ENCODE results near the gene YPEL1. TPM values are rescaled to one million over a fixed set of nuclear protein-coding genes. Genes with fewer than 3 reads are reported as not detected.

The YPEL1 gene
- total RNA-seq, 2 donors from 2014 or later, result 2.4 to 4.9 TPM

DNA sequence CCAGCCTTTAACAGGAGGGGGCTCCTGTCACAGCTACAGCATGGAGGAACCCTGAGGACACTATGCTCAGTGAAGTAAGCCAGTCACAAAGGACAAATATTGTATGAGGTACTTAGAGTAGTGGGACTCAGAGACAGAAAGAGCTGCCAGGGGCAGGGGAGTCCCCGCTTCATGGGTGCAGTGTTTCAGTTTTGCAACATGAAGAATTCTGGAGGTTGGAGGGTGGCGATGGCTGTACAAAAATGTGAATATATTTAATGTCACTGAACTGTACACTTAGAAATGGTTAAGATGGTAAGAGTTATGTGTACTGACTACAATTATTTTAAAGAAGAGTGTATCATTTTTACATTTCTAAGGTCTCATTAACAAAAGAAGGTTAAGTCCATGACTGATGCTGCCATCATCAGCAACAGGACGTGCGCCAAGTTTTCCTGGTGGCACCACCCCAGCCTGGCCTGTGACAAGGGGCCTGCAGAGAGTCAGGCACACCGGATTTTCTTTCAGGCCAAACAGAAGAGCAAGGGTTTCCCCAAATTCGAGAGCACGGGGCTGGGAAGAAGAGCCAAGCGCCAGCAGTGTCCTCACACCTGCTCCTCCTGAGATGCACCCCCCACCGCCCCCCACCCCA is 22.1 kb downstream of the YPEL1 start:
- Mint-ChIP-seq H3K36me3 (no peaks in the 10 kb centered on the region), H3K27ac (no peak overlapping the region), H3K9me3 (no peaks in the 10 kb centered on the region)
- DNase-seq (ENCODE audit: low spot score in 2 of 2) (no peak), ATAC-seq (peak; percentile 65 to 75)

DNA sequence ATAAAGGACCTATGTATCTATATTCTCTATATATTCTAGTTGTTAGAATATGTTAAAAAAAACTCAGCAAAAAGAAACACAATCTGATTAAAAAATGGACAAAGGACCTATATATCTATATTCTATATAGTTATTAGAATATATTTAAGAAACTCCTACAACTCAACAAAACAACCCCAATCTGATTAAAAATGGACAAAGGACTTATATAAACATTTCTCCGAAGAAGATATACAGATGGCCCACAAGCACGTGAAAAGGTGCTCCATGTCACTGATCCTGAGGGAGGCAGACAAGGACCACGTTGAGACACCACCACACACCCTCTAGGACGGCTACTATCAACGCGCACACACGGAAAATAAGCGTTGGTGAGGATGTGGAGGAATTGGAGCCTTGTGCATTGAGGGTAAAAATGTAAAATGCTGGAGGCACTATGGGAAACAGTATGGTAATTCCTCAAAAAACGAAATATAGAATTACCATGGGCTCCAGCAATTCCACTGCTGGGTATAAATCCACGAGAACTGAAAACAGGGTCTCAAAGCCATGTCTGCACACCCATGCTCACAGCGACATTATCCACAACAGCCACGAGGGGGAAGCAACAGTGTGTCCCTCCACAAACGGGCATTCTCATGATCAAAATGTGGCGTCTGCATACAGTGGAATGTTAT is 22.7 kb downstream of the YPEL1 start:
- Mint-ChIP-seq H3K36me3 (no peaks in the 10 kb centered on the region), H3K9me3 (no peaks in the 10 kb centered on the region), H3K27ac (no peak overlapping the region)
- ATAC-seq, result peak; percentile 84 to 92
- DNase-seq (ENCODE audit: low spot score in 2 of 2), result peak in 1 of 2 donors; percentile 55

GRCh38 chr22:21711851-21712250 is 23.7 kb downstream of the YPEL1 start:
- ATAC-seq (no peak), DNase-seq (ENCODE audit: low spot score in 2 of 2) (no peak)
- Mint-ChIP-seq H3K36me3 (no peaks in the 10 kb centered on the region), H3K9me3 (no peaks in the 10 kb centered on the region), H3K27ac (no peak overlapping the region)

DNA sequence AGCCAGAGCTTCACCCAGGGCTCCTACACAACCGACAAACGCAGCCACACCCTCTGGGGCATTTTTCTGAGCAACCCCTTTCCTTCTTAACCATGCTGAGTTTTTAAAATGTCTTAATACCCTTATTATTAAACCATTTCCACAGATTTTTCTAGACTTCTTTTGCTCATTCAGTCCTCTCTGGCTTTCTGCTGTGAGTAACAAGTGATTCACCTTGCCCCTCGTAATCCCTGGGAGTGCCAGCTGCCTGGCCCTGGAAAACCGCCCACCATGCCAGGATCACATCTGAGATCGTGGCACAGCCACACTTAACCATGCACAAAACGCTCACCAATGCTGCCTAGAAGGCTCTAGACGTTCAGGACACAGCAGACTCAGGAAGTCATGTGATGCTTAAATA is 25.4 kb downstream of the YPEL1 start:
- H3K27ac Mint-ChIP-seq, result no peak overlapping the region
- no peak for ATAC-seq
- H3K36me3 Mint-ChIP-seq, result no peaks in the 10 kb centered on the region
- no peaks in the 10 kb centered on the region for H3K9me3 Mint-ChIP-seq
- no peak for DNase-seq (ENCODE audit: low spot score in 2 of 2)

DNA sequence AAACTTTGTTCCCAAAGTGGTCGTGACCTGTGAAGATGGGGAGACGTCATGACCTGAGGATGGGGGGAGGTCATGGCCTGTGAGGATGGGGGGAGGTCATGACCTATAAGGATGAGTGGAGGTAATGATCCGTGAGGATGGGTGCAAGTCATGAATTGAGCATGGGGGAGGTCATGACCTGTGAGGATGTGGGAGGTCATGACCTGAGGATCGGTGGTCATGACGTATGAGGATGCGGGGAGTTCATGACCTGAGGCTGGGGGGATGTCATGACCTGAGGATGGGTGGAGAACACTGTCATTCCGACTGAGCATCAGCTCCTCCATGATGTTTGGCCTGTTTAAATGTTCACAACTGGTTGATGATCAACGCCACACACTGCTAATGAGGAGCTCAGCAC is 25.9 kb downstream of the YPEL1 start:
- ATAC-seq (no peak), DNase-seq (ENCODE audit: low spot score in 2 of 2) (no peak)
- Mint-ChIP-seq H3K9me3 (no peaks in the 10 kb centered on the region), H3K36me3 (no peaks in the 10 kb centered on the region), H3K27ac (no peak overlapping the region)

DNA sequence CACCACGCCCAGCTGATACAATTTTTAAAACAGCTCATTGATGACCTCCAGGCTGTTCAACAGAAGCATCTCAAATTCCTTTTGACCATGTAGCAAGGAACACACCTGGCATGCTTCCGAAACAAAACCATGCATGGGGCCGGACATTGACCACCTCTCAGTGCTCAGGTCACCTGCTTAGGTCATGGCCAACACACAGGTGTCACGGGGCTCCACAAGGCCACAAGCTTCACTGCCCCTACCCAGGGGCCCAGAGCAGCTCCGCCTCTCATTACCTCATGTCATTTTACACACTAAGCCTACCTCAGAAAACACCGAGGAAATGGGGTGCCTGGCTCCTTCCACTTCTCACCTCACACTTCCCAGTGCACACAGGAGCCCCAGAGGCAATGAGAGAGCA is 26.6 kb downstream of the YPEL1 start:
- no peaks in the 10 kb centered on the region for H3K9me3 Mint-ChIP-seq
- H3K27ac Mint-ChIP-seq, result no peak overlapping the region
- no peaks in the 10 kb centered on the region for H3K36me3 Mint-ChIP-seq
- DNase-seq (ENCODE audit: low spot score in 2 of 2), result no peak
- no peak for ATAC-seq

DNA sequence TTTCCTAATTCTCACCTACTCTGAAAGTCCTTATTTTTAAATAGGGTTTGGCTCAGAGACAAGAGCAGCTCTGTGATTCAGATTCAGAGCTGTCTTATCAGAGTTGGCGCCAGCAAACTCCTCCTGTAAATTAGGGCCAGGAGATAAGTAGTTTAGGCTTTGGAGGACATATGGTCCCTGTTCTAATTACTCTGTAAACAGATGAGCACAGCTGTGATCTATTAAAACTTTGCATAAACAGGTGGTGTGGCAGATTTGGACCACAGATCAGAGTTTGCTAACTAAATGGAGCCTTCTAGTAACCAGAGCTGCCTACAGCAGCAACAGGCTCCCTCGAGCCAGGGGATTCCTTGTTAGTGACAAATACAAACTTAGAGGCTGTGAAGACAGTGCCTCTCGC is 27.9 kb downstream of the YPEL1 start:
- DNase-seq (ENCODE audit: low spot score in 2 of 2), result no peak
- no peaks in the 10 kb centered on the region for H3K36me3 Mint-ChIP-seq
- H3K27ac Mint-ChIP-seq, result no peak overlapping the region
- H3K9me3 Mint-ChIP-seq, result no peaks in the 10 kb centered on the region
- no peak for ATAC-seq

DNA sequence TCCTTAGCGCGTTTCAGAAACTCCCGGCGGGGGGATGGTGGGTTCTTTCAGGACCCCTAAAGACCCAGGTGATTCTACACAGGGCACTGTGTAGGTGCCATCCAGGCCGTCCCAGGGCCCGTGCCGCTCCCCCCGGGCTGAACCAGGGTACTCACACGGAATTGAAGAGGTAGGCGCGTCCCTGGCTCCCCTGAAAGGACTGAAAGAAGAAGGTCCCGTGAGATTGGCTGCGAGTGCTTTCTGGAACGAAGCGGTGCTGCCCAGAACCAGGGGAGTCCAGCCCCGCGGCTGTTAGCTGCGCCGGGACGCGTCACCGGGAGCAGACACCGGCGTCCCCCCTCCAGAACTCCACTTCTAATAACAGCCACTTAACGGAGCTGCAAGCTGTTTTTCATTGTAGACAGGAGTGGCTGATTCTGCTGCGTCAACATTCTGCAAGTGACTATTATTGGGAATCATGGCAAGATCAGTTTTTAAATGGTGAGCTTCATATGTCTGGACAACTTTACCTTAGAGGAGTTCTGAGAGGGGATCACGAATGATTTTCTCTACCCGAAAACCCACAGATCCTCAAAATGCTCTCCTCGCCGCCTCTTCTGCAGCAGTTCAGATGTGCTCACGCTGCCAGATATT is 31.8 kb downstream of the YPEL1 start:
- no peaks in the 10 kb centered on the region for H3K9me3 Mint-ChIP-seq
- no peak overlapping the region for H3K27ac Mint-ChIP-seq
- DNase-seq (ENCODE audit: low spot score in 2 of 2) (no peak), ATAC-seq (no peak)
- H3K36me3 Mint-ChIP-seq, result no peaks in the 10 kb centered on the region

- Mint-ChIP-seq H3K9me3 (no peaks in the 10 kb centered on the region), H3K27ac (peak overlapping the region; percentile 25 to 77), H3K36me3 (no peaks in the 10 kb centered on the region)
- DNase-seq (ENCODE audit: low spot score in 2 of 2), result no peak
- no peak for ATAC-seq
Observed at GRCh38 chr22:21702700-21703683, 32.6 kb downstream of the YPEL1 start.

- Mint-ChIP-seq H3K36me3 (no peaks in the 10 kb centered on the region), H3K27ac (peak overlapping the region; percentile 77 to 89), H3K9me3 (no peaks in the 10 kb centered on the region)
- no peak for DNase-seq (ENCODE audit: low spot score in 2 of 2)
- no peak for ATAC-seq
Observed at GRCh38 chr22:21702094-21702493, 33.5 kb downstream of the YPEL1 start.

DNA sequence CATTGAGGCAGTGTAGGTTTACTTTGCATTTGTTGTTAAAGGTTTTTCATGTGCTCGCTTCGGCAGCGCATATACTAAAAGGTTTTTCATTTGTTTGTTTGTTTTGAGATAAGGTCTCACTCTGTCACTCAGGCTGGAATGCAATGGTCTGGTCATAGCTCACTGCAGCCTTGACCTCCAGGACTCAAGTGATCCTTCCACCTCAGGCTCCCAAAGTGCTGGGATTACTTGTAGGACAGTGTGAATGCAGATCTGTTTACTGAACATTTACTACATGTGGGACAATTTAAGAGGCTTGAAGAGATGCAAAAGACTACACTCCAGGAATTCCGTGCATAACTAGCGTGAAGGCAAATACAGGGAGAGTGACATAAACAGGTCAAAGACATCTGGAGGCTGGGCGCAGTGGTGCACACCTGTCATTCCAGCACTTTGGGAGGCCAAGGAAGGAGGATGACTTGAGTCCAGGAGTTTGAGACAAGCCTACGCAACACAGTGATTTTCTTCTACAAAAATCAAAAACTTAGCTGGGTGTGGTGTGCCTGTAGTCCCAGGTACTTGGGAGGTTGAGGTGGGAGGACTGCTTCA is 34.1 kb downstream of the YPEL1 start:
- ATAC-seq (no peak), DNase-seq (ENCODE audit: low spot score in 2 of 2) (no peak)
- Mint-ChIP-seq H3K9me3 (no peaks in the 10 kb centered on the region), H3K36me3 (peaks cover 0 to 5% of the 10 kb centered on the region in 2 donors), H3K27ac (peak overlapping the region; percentile 76 to 77)

DNA sequence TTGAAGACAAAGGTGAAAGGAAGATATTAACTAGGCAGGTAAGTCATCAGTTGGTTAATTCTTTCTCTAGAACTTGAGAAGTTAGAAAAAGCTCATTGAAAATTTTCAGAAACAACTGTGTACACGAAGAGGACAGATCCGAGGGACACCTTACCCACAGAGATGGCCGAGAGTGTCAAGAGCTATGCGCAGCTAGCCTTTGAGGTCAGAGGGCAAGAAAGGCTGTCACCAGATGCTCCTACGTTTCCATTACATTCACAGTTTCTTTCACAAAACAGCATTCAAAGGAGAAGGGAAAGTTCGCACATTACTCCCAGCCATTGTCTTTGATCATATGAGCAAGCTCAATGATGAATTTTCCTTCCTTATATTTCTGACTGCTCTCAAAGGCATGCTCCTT is 34.8 kb downstream of the YPEL1 start:
- H3K27ac Mint-ChIP-seq, result no peak overlapping the region
- no peaks in the 10 kb centered on the region for H3K9me3 Mint-ChIP-seq
- H3K36me3 Mint-ChIP-seq, result peaks cover 0 to 7% of the 10 kb centered on the region in 2 donors
- ATAC-seq (no peak), DNase-seq (ENCODE audit: low spot score in 2 of 2) (no peak)

DNA sequence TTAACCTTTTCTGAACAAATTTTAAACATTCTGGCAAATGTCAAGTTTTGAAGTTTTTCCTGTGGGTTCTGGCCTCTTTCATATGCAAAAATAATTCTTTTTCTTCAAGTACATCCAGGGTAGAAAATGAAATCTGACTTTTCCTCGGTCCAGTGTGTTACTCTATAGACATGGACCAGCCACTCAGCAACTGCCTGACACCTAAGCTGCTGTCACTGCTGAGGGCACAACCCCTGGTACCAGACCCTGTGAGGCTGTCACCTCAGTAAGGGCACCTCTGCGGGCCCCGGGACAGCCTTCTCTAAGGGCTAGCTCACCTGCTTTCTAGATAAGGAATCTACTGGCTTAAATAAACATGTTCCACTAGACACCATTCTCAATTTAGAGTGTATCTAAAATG is 36.0 kb downstream of the YPEL1 start:
- ATAC-seq (no peak), DNase-seq (ENCODE audit: low spot score in 2 of 2) (no peak)
- H3K27ac Mint-ChIP-seq, result no peak overlapping the region
- peaks cover 0 to 7% of the 10 kb centered on the region in 2 donors for H3K36me3 Mint-ChIP-seq
- no peaks in the 10 kb centered on the region for H3K9me3 Mint-ChIP-seq

DNA sequence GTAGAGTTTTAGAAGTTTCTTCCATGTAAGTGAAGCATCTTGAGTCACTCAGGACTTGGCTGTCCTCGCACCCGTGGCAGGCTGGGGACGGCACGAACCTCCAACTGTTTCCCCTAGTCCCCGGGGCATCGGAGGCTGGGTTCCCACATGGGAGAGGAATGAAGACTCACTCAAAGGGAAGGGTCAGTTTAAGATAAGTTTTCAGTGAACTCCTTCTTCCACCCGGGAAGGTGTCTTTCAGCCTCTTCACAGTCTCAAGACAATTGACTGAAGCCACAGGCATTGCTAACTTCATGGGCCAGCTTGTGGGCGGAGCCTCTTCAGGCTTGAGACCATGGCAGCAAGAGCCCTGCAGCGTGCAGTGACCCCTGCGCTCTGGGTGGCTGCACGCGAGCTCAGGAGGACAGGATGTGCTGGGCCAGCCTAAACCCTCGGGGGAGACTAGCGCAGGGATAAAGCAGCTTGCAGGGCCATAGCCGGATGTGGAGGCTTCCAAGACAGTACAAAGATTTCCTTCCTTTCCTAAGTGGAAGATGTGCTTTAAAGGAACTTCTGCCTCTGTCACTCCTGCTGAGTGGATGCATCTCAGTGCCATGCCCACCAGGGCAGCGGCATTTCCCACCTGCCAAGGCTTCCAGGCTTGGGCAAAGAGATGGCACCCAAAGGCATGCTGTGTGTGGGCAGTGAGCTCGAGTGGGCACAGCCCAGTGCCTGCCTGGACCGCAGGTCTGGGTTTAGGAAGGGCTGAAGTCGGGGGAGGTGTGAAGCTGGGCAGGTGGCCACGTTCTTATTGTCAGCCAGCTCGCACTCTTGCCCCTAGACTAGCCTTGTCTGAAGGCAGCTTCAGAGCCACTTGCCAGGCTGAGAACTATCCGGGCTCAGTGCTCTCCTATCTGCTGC is 36.9 kb downstream of the YPEL1 start:
- no peak overlapping the region for H3K27ac Mint-ChIP-seq
- no peaks in the 10 kb centered on the region for H3K9me3 Mint-ChIP-seq
- H3K36me3 Mint-ChIP-seq, result peaks cover 0 to 7% of the 10 kb centered on the region in 2 donors
- DNase-seq (ENCODE audit: low spot score in 2 of 2) (no peak), ATAC-seq (no peak)

- peaks cover 0 to 7% of the 10 kb centered on the region in 2 donors for H3K36me3 Mint-ChIP-seq
Observed at GRCh38 chr22:21697880-21698279, 37.7 kb downstream of the YPEL1 start.

More at GRCh38 chr22:21697880-21698279, 37.7 kb downstream of the YPEL1 start:
- ATAC-seq, result no peak
- H3K27ac Mint-ChIP-seq, result no peak overlapping the region
- DNase-seq (ENCODE audit: low spot score in 2 of 2), result no peak
- H3K9me3 Mint-ChIP-seq, result no peaks in the 10 kb centered on the region

Measured in activated naive CD4-positive, alpha-beta T cell treated with anti-CD3 and anti-CD28 coated beads, Interleukin-2, amount 50 U/mL, for 72 hours (primary cell).